GM21360 (cell line): Measurements from ENCODE around the gene UTP11.

Source experiments
- ATAC-seq: cut with Tn5 transposase; IDR thresholded peaks from one replicate; pipeline ENCODE4 v1.9.1; 2021; ENCODE audit warnings: mild to moderate bottlenecking, moderate library complexity; ENCODE audit not compliant: unreplicated experiment

UTP11 gene

DNA sequence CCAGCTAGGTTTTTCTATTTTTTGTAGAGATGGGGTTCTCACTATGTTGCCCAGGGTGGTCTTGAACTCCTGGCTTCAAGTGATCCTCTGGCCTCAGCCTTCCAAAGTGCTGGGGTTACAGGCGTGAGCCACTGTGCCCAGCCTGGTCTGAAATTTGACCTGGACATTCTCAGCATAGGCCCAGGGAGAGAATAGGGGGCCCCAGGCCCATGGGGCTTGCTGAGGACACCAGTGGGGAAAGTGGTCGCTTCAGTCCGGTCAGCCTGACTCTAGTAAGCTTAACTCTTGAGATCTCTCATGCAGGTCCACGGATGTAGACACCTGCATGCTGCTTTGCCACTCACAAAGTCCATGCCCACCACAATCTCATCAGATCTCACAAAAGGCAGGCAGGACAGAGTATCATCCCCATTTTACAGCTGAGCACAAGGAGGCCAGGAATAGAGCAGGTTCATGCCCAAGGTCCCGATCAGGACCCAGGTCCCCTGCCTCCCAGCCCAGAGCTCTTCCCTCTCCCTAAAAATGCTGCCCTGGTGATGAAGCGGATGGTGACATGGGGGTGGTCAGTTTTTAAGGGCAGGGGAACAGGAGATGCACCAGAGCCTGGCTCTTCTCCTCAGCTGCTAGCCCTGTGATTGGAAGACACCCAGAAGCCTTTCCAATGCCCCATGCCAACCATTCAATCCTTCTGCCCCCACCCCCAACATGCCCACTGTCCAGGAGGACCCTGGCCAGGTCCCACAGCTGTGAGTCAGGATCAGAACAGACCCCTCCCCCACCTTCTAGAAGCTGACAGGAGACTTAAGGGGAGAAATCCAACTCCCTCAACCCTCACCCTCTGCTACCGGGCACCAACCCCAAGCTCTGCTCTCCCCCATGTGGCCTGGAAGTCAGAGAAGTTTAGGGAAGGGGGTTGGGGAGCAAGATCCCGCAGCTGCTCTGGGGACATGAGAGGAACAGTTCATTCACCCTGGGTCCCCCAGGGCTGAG lies 9.0 kb upstream of the UTP11 start:
- no peak for ATAC-seq

DNA sequence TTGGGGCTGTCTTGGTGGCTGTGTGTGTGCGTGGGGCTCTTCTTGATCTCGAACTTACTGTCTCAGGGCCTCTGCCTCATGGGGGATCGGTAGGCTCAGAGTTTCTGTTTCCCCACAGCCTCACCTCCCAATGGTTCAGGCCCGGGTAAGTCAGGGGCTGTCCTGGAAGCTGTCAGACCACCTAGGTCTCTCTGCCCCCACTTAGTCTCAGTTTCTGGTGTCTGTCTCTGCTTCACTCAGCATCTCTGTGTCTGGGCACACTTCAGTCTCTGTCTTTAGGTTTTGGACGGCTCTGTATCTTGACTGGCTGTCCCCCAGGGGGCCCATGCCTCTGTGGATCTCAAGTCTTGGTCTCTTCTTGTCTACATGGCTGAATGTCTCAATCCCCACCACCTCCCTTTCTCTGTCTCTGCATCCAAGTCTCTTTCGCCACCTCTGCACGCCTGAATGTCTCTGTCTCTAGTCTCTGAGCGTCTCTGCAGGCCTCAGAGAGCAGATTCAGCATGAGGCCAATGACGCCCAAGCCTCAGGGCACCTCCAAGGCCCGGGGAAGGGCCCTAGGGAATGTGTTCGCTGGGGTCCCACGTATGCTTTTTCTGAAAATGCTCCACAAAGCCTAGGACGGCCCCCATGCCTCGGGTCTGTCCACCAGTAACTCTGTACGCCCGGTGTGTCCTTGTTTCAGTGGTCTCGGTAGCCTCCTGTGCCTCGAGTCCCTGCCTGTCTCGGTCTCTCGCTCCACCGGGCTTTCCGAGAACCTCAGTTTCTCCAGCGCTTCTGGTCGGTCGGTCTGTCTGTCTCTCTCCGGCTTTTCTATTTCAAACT lies 8.0 kb upstream of the UTP11 start:
- no peak for ATAC-seq

DNA sequence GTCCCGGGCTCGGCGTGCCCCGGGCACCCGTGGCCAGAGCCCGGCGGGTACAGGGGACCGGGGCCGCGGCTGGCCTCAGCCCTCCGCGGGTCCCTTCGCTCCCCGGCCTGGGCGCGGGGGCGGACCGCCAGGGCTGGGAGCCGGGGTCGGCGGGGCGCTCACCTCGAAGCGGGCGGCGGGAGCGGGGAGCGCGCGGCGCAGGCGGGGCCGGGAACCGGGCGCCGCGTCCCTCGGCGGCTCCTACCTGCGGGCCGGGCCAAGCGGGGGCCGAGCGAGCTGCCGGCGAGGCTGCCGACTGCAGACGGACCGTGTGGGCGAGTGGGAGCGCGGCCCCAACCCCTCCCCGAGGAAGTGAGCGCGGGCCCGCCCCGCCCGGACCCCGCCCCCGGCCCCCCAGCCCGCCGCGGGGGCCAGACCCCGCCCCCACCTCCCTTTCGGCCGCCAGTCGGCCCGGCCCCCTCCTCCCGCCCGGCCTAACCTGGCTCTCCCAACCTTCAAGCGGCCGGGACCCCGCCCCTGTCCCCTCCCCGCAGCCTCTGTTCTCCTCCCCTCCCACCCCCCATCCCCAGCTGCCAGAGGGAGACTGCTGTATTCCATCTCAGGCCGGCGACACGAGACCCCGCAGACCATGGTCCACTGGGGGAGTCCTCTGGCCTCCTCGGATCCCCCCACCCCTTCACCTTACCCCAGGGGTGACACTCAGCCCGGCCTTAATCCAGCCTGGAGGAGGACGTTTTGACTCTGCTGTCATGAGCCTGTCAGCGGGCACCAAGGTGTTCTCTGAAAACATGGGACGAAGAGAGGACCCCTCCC lies 7.1 kb upstream of the UTP11 start, which contains the start of gene FHL3:
TSS of gene FHL3 (minus strand) at position 320 of the 813 bp plus-strand sequence. CDS start 6,102 bp downstream, outside the sequence.
- no peak for ATAC-seq

DNA sequence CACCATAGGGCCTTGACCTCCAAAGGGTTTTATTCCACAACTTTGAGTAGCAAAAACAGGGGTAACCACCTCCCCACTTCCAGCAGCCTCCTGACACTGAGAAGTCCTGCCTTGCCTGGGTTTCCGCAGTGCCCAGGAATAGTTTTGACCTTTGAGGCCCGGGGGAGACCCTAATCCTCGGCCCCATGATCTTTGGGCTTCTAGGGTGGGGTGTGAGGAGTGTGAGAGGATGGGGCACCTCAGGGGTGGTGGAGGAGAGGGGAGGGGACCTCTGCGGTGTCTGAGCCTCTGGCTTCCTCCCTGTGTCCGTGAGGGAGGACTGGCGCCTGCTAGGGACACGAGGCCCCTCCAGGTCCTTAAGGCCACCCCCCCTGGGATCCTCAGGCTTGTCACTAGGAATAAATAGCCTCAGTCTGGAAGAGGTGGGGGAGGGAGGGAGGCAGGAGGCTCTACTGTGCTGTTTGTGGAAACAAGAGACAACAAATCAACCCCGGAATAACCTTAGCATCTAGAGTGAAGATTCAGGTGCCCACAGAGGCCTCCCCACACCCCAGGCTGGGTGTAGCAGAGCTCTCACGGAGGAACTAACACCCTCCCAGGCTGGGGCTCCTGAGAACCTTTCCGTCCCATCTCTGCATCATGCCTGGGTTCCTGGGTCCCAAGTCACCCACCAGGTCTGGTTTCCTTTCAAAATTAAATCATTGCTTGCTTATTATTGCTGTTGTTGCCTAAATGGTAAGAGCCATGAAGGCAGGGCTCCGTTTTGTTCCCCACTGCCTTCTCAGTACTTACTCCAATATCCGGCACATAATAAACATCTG lies 6.3 kb upstream of the UTP11 start:
- no peak for ATAC-seq

DNA sequence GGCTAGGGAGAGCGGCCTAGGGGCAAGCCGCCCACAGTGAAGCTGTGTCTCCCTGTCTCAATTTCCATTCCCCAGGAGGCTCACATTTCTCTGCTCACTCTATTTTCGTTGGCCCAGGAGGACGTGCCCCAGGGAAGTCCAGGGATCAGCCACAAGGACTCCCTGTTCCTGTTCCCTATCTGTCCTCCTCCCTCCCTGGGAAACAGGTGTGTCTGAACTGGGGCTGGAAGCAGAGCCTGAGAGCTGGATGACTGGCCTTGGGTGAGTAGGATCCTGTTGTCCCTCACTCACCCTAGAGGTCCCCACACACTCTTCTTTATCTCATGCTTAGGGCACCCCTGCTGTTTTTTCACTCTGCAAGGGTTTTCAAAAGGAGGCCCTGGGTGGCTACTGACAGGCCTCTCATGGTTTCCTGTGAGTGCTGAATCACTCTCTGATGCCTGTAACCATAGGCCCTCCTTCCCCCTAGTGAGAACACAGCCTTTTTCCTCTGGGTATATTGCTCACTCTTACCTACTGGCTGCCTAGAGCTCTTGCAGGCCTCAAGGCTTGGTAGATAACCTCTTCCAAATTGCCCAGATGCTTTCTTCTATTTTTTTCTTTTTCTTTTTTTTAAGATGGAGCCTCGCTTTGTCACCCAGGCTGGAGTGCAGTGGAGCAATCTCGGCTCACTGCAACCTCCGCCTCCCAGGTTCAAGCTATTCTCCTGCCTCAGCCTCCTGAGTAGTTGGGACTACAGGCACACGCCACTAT lies 3.3 kb upstream of the UTP11 start:
- no peak for ATAC-seq

DNA sequence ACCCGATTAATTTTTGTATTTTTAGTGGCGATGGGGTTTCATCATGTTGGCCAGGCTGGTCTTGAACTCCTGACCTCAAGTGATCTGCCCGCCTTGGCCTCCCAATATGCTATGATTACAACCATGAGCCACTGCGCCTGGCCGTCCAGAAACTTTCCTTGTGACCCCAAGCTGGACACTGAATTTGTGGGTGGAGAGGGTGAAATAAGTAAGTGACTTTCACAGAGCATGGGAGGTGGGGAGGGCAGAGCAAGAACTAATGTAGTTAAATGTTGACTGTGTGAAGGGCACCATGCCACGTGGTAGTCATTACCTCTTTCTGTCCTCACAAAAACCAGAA lies 2.7 kb upstream of the UTP11 start:
- ATAC-seq: no peak

DNA sequence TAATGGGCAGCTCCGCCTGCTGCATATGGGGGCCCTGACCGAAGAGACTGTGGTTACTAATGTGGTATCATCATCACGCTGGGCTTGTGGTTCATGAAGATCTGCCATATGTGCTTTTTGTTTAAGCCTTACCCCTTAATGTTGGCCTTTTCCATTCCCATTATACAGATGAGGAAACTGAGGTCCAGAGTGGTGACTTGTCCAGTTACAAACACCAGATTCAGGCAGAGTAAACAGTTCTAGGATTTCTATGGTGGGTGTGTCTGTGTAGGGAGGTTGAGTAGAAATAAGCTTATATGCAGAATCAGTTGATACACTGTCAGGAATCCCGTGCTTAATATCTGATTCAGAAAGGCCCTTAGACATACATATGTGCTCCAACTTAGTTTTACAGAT lies 691 bp downstream of the UTP11 start:
- ATAC-seq: no peak

DNA sequence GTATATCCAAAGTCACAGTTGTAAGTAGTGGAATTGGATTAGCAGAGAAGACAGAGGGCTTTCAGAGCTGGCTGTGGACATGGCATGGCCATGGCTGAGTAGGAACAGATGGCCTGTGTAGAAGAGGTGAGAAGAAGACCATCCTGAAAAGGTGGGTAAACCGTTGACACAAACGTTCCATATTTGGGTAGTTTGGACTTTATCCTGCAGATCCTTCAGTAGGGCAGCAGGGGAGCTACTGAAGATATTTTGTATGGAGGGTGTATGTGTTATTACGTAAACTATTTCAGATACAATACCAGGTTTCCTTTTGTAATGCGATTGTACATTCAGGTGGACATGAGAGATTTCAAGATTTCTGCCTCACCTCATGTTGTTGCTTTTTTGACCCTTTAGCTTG lies 1.6 kb downstream of the UTP11 start:
- ATAC-seq: no peak

DNA sequence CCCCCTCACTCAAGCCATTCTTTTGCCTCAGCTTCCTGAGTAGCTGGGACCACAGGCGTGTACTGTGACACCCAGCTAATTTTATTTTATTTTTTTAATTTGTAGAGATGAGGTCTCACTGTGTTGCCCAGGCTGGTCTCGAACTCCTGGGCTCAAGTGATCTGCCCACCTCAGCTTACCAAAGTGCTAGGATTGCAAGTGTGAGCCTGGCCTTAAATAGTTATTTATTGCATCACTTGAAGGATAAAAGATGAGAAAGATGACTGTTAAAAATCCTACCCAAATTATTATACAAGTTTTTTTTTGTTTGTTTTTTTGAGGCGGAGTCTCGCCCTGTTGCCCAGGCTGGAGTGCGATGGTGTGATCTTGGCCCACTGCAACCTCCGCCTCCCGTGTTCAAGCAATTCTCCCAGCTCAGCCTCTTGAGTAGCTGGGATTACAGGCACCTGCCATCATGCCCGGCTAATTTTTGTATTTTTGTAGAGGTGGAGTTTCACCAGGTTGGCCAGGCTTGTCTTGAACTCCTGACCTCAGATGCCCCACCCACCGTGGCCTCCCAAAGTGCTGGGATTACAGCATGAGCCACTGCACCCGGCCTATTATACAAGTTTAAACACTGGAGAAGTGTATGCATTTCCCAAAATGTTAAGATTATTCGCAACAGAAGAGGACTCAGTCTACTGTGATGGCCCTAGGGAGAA lies 2.3 kb downstream of the UTP11 start:
- ATAC-seq: no peak

DNA sequence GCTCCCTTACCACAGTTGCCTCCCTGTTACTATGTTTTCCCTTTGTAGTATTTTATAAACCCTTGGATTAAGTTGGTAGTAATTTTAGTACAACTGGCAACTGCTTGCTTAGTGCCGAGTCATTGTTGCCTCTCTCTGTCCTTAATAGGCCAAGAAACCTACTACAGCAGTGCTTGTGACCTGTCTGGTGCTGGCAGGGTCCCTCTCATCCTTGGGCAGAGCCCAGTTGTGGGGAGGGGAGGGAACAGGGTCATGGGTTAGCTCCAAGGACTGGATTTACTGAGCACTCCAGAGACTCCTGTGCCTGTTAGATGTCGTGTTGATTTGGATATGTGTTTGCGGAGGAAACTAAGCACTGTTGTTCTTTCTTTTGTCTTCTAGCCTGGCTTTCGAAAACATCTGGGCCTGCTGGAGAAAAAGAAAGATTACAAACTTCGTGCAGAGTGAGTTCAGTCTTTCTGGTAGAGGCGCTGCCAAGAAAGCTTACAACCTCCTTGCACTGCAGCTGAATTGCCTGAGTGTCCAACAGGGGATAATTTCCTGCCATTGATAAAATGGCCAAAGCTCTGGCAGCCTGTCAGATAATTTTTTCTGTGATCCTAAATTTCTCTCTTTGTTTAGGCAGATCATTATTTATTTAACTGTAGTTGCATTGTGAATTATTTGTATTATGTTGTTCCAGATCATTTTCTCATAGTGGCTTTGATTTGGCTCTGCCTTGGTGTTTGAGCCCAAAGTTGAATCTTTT lies 3.6 kb downstream of the UTP11 start:
- no peak for ATAC-seq

DNA sequence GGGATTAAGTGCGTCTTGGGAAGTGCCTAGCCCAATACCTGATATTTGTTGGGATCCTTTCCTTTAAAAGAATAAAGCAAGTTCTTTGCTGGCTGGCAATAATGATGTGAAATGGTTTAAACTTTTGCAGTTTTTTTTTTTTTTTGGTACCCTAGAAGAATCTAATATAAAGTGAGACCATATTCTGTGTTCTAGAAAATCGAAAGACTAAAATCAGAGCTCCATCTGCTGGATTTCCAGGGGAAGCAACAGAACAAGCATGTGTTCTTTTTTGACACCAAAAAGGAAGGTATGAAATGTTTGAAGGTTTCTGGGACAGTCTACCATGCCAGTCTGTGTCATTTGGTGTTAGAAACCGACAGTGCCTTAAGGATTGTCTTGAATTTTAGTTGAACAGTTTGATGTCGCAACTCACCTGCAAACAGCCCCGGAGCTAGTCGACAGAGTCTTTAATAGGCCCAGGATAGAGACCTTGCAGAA lies 6.4 kb downstream of the UTP11 start:
- no peak for ATAC-seq

DNA sequence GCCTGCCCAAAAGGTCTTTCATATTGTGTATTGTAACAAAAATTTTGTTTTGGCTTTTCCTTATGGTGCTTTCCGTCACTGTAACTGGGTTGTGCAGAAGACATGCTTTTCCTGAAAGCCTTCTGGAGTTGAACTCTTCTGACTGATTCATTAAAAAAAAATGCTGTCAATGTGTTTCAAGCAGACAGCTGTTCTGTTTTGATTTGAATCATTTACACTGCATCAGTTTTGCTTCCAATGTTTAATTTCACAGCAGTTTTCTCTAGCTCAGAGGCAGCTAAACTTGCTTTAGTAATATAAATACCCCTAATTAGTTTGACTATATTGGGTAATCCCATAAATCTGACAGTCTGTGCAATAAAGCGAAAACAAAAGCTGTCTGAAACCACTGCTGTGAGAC lies 7.9 kb downstream of the UTP11 start:
- no peak for ATAC-seq

DNA sequence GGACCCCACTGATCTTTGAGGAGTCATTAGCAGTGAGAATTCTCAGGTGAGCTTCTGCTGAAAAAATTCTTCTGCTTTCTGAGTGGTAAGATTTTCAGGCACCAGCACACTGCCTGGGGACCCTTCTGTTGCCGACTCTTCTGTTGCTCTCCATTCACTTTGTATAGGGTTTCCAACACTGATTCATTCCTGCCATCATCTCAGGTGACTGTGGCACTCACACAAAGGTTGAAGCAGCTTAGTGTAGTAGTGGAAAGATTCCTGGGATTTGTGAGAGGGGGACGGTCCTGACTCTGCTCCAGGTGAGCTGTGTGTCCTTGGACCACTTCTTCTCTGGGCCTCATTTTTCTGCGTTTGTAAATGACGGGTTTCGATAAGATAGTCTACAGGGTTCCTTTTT lies 9.4 kb downstream of the UTP11 start:
- ATAC-seq: no peak

DNA sequence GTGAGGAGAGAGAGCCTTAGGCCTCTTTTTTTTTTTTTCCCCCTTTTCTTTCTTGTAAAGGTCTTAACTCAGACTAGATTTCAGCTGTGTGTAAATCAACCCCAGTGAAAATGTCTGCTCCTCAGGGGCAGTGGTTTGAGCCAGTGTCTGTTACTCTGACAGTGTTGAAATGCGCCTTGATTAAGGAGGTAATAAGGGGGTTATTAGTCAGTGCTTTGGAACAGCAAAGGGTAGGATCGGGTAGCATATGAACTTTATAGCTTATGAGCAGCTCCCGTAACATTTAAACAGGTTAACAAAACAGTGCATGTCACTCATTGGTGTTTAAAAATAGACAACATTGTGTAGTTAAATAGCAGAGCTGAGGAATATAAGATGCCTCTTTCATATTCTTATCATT lies 10.3 kb downstream of the UTP11 start:
- ATAC-seq: no peak

DNA sequence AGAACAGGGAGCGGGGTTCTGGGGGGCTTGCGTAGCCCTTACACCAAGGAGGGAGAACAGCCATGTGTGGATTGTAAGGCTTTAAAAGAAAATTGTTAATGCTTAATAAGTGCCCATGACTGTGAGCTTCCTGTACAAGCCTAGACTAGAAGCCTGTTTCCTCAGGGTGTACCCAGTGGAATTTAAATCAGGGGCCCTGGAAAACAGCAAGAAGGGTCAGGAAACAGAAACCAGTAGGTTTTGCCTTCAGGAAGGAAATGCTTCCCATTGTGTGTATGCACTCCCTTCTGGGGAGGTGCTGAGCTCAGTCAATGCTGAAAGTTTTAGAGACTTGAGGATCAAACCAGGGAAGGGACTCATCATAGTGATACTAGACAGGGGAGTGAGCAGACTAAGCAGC lies 12.7 kb downstream of the UTP11 start:
- ATAC-seq: no peak

DNA sequence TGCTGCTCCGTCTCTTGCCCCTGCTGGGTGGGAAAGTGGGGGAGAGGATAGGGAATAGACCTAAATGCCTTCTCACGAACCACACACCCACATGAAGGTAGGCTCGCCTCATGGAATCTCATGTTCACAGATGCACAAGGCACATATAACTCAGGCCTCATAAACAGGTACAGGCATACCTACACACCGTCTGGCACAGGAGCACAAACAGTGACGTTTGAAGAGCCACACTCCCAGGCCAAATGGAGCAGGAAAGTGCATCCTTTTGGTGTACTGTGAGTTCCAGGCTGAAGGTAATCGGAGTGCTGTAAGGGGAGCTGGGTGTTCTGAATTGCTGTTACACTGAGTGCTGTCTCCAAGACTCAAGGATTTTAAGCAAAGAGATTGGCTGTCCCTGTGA lies 13.1 kb downstream of the UTP11 start:
- ATAC-seq: no peak

DNA sequence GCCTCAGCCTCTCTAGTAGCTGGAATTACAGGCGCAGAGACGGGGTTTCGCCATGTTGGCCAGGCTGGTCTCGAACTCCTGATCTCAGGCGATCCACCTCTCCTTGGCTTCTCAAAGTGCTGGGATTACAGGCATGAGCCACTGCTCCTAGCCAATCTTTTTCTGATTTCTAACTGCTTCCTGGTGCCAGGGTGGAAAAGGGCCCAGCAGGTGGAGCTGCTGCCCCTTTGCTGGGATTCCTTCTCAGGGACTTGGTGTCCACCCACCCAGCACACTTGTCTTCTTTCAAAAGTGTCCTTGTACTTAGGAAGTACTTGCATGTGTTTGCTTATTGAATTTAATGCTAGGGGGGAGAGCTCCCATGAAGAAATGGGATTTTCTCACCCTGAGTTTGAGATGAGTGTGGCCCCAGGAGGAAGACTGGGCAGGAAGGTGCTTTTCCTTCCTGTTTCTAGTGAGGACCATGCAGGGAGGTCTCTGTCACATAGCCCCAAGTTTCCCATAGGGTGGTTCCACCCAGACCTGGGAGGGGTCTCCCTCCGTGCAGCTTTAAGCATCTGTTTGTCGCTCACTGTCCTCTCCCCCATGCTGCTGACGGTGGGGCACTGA lies 14.2 kb downstream of the UTP11 start:
- ATAC-seq: no peak
